Inflammatory macrophage treated with lipopolysaccharide for 1 hour (primary cell): ENCODE results near the gene PTDSS2.
"Not testable (repeated sequence)": the region's sequence is repeated elsewhere in the genome, so short reads cannot be mapped to it uniquely, and the experiment has no call there.

Experiments used
- DNase-seq, 2 donors: peaks; one replicate each; pipeline ENCODE4 v3.0.0-alpha.2; 2020 to 2022

Gene PTDSS2

DNA sequence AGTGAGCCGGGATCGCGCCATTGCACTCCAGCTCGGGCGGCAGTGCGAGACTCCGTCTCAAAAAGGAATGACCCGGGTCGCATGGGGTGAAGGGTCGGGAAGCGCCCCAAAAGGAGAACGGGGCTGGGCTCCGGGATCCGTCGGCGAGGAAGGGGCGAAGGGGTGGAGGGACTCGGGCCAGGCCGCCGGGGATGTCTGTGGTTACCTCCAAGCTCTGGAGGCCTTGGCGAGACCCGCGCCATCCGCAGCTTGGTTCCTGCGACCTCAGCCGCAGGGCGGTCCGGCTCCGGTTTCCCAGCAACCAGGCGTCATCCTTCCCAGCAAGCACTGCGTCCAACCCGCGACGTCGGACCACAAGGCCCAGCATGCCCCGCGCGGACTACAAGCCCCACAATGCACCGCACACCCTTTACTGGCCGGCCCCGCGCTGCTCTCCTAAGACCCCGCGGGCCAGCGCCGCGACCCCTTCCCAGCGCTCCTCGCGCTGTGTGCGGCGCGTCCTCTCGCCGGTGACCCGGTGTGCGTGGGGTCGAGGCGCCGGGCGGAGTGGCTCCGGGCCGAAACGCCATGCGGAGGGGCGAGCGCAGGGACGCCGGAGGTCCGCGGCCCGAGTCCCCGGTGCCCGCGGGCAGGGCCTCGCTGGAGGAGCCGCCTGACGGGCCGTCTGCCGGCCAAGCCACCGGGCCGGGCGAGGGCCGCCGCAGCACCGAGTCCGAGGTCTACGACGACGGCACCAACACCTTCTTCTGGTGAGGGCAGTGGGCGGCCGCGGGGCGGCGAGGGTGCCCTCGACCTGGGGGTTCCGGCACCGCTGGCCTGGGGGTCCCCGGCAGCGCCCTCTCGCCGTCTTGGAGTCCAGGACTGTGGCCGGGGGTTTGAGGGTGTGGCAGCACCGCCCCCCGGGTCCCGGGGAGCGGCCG, at the start of gene PTDSS2:
Gene PTDSS2, plus strand, starts transcription at position 391 of the 920 bp plus-strand sequence. Its CDS starts 177 bp downstream, at position 568.
- DNase-seq, result peak; percentile 88 to 92

- DNase-seq, result not testable (repeated sequence)
These were observed 48.9 kb upstream of the PTDSS2 start for GRCh38 chr11:401196-401595.

DNA sequence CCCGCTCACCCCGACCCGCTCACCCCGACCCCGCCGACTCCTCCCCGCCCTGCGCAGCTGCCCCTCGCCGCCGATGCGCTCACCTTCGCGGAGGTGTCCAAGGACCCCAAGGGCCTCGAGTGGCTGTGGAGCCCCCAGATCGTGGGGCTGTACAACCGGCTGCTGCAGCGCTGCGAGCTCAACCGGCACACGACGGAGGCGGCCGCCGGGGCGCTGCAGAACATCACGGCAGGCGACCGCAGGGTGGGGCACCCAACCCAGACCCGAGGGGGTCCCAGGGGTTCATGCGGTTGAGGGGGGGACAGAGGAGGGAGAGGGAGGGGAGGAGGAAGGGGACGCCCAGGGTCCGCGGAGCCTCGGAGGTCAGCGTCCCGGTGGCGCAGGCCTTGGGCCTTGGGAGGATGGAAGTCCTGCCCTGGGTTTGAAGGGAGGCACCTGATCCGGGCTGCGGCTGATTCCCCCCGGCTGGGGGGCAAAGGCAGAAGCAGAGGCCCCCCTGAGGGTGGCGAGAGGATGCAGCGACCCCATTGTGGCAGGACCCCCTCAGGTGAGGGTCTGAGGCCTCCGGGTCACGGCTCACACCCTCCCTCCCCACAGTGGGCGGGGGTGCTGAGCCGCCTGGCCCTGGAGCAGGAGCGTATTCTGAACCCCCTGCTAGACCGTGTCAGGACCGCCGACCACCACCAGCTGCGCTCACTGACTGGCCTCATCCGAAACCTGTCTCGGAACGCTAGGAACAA, 46.9 kb upstream of the PTDSS2 start:
- no peak for DNase-seq

- DNase-seq, result no peak
These were observed 46.2 kb upstream of the PTDSS2 start for GRCh38 chr11:403761-404431.

GRCh38 chr11:404551-405264, 45.4 kb upstream of the PTDSS2 start:
- no peak for DNase-seq

- no peak for DNase-seq
These were observed 44.6 kb upstream of the PTDSS2 start for GRCh38 chr11:405323-405953.

- DNase-seq, result no peak
These were observed 43.9 kb upstream of the PTDSS2 start for GRCh38 chr11:405954-406795.

DNA sequence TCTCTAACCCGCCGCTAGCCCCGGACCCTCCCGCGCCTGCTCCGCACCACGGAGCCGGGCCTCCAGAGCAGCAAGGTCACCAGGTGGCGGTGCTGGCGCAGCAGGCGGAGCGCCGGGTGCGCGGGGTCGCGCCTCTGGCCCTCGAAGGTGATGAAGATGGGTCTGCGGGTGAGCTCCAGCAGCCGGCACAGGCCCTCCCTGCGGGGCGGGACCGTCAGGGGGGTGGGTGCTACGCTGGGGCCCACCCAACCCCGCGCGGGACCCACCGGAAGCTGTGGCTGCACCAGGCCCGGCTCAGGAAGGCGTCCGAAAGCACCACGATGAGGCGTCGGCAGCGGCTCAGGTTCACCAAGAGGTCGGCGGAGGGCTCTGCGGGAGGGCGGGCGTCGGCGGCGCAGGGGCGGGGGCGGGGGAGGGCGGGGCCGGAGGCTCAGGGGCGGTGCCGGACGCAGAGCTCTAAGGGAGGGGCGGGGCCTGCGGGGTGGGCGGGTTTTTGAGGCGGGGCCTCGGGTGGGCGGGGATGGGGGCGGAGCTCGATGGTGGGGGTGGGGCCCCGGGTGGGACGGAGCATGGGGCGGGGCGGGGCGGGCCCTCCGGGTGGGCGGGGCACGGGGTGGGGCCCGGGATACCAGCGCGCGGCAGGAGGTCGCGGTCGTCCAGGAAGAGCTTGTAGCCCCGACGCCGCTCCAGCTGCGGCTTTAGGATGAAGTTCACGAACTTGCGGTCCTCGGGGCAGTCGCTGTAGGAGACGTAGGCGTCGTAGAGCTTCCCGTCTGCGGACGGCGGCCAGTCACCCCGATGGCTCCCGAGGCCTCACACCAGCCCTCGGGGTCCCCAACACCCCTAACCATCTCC, 43.1 kb upstream of the PTDSS2 start:
- DNase-seq, result peak; percentile 51 to 54

DNA sequence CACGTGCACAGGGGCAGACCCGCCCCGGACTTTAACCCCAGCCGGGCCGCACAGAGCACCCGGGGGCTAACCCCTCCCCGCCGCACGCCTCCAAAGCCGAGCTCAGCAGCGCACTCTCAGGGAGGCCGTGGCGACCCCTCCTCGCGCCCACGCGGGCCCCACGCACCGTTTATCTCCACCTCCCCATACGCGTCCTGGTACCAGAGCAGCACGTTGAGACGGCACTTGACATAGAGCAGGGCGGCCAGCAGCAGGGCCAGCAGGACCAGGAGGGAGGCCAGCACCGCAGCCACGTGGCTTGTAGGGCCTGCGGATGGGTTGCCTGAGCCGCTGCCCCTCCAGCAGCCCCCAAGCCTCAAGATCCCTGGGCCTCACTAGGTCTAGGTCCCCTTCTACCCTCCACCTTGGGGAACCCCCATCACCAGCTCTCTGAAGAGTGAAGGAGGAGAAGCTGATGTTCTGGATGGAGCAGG, 42.4 kb upstream of the PTDSS2 start:
- no peak for DNase-seq

DNA sequence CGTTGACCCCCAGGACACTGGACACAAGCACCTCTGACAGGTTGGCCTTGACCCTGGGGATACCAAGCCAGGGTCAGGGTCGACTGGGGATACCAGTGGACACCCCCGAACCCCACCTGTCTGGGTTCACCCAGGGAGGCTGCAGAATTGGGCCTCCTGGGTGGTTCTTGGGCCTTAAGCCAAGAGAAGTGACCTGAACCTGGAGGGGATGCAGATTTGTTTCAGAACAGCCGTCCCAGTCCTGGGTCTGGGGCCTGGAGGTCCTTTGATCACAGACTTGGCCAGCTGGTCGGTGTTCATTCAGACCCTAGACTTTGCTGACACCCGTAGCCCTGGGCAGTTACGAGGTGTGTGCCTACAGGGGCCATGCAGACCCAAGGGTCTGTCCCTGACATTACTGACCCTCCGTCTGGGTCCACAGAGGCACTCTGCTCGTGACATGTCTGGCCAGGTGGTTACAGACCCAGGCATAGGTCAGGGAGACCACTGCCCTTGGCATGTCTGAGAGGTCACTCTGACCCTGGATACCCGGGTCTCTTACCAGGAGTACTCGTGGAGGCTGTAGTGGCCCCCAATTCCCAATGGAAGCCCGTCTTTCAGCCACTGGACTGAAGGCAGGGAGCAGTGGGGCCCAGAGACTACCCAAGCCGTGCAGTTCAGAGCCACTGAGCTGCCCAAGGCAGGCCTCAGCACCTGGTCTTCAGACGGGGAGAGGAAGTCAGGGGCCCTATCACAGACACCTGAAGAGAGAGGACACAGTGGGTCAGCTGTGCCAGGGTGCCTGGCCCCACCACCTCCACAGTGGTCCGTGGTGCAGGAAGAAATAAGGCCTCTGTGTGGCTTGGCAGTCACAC, 41.7 kb upstream of the PTDSS2 start:
- no peak for DNase-seq

DNA sequence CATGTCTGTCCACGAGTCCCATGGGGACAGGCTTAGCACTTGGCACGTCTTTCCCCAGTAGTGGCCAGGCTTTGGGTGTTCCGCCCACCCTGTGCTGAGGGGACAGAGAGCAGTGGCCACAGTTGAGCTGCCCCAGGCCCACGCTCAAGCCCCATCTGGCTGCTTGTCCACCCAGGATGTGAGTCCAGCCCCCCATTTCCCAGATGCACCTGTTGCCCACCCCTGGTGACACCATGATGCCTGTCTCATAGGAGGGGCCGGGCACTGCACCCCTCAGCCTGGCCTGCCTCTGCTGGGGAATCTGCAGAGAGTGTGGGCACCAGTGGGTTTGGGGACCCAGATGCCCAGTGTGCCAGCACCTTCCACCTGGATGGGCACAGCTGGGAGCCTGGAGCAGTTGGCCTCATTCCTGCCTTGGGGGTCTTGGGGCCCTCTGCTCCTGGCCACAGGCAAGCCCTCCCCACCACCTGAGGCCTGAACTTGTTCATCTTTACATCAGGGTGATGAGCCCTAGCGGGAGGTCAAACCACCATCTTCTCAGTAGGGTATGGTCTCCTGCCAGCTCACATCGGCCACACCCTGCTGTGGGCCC, 41.0 kb upstream of the PTDSS2 start:
- no peak for DNase-seq

DNA sequence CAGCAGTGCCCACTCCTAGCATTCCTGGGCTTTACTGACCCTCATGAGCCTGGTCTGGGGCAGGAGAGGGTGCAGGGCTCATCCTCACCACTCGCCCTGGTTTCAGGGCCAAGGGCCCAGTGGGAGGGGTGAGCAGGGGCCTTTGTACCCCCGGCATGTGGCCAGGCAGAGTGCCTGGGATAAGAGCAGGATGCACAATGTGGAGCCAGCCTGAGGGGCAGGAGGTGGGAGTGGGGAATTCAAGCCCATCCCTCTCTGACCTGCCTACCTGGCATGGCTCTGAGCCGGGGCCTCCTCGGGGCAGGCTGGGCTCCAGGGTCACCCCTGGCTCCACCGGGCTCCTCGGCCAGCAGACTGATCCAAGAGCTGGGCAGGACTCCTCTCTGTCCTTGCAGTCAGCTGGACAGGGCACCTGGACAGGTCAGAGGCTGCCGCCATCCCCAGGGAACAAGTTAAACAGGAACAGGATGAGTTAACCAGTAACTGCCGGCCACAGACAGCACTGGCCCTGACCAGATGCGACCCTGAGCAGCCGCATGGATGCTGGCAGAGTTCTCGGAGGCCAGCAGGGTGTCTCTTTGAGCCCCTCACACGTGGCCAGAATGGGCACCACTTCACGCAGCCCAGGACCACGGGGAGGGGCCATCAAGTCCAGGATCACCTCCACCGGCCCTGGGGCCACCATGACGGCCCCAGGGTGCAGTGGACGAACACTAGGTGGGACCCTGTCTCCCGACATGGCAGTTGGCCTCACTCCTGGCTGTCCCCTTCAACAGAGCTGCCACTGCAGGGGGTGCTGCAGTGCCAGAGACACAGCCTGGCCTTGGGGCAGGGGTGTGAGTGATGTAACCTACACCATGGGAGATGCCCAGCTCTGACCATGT, 40.2 kb upstream of the PTDSS2 start:
- DNase-seq, result no peak

- DNase-seq, result not testable (repeated sequence)
These were observed 39.4 kb upstream of the PTDSS2 start for GRCh38 chr11:410711-411110.

DNA sequence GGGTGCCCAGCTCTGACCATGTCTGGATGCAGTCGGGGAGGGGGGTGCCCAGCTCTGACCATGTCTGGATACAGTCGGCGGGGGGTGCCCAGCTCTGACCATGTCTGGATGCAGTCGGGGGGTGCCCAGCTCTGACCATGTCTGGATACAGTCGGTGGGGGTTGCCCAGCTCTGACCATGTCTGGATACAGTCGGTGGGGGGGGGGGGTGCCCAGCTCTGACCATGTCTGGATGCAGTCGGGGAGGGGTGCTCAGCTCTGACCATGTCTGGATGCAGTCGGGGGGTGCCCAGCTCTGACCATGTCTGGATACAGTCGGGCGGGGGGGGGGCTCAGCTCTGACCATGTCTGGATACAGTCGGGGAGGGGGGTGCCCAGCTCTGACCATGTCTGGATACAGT, 38.6 kb upstream of the PTDSS2 start:
- not testable (repeated sequence) for DNase-seq

GRCh38 chr11:412641-413119, 37.4 kb upstream of the PTDSS2 start:
- DNase-seq, result no peak

DNA sequence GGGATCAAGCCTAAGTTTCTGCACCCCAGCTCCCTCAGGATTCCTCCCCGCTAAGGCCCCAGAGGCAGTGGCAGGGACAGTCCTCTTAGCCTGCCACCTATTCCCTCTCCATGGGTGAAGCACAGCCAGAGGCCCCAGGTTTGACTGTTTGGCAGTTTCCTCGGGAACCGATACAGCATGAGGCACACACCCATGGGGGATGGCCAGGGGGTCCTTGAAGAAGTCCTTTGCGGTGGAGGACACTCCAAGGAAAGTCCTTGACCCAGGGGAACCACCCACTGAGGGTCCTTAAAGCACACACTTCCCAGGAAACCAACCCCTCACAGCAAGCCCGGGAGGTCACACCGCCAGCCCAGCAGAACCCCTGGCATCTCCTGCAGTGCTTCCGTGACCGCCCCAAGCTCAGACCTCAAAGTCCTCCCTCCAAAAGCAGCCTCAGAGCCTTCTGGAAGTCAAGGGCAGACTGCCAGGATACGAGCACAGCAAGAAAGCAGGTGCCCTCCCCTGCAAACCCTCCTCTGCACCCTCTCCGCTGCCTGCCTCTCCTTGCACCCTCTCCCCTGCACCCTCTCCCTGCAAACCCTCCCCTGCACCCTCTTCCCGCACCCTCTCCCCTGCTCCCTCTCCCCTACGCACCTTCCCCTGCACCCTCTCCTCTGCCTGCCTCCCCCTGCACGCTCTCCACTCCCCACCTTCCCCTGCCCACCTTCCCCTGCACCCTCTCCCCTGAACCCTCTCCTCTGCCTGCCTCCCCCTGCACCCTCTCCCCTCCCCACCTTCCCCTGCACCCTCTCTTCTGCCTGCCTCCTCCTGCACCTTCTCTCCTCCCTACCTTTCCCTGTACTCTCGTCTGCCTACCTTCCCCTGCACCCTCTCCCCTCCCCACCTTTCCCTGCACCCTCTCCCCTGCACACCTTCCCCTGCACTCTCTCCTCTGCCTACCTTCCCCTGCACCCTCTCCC, 36.7 kb upstream of the PTDSS2 start:
- no peak for DNase-seq
